Ovary (tissue), 9 donors: Measurements from ENCODE around the gene SIGLEC6. TPM values are rescaled to one million over a fixed set of nuclear protein-coding genes. Genes with fewer than 3 reads are reported as not detected.

Experiments used
- DNase-seq, 5 donors: peaks; one replicate each; pipeline ENCODE4 v3.0.0-alpha.2; 2019 to 2020
- H3K27ac ChIP-seq, 2 donors: fragments of 200-600 bp; one replicate each; pipeline versions ENCODE4 v1.5.1 to v1.8.0; 2019 to 2022
- H3K27me3 ChIP-seq: fragments of 200-600 bp; one replicate; pipeline ENCODE4 v1.8.0; 2022
- H3K36me3 ChIP-seq: fragments of 200-600 bp; sonication (generic); one replicate; pipeline ENCODE4 v1.5.1; 2019
- H3K4me1 ChIP-seq: one replicate; pipeline ENCODE4 v1.8.1; 2013; ENCODE audit warnings: mild to moderate bottlenecking, moderate library complexity; ENCODE audit not compliant: insufficient read depth
- H3K4me3 ChIP-seq: fragments of 200-600 bp; sonication (generic); one replicate; pipeline ENCODE4 v1.5.1; 2017
- H3K9me3 ChIP-seq, 2 donors: fragments of 200-600 bp in 1 of 2; sonication (generic) in 1 of 2; one replicate each; pipeline versions ENCODE4 v1.5.1 to v1.8.1; 2013 to 2019; ENCODE audit warnings: mild to moderate bottlenecking in 1 of 2, moderate library complexity in 1 of 2
- CTCF ChIP-seq, 3 donors: fragments of 450-650 bp in 2 of 3; fragments of 200-600 bp in 1 of 3; IDR thresholded peaks; one replicate each; pipeline versions ENCODE4 v1.5.1 to v1.8.0; 2016 to 2022; ENCODE audit warnings: antibody characterized with exemption in 3 of 3, mild to moderate bottlenecking in 1 of 3
- EP300 ChIP-seq: sonication (generic); formaldehyde crosslinking; IDR thresholded peaks from one replicate; pipeline ENCODE4 v1.6.1; 2017; ENCODE audit warnings: antibody characterized with exemption
- POLR2A ChIP-seq: fragments of 450-650 bp; IDR thresholded peaks from one replicate; pipeline ENCODE4 v1.6.1; 2017; ENCODE audit warnings: antibody characterized with exemption, mild to moderate bottlenecking, moderate library complexity
- WGBS, 3 donors: extraction: QIAGEN DNeasy Blood & Tissue Kit in 1 of 3; methylation state at CpG; one replicate each; pipeline versions ENCODE4 v1.1.5 to v1.1.7; 2013 to 2017; 5-methylcytosine and 5-hydroxymethylcytosine counted together
- intact Hi-C, 4 donors: fragments of 100-400 bp; cut with DNase I; formaldehyde crosslinking; loops; one replicate each; pipeline versions ENCODE4 v1.11.0 to v1.15.1; 2022 to 2023
- polyA plus RNA-seq, 2 donors: library from polyadenylated mRNA; stranded (reverse); fragments of 200-250 nt in 1 of 2; fragments of 350-450 nt in 1 of 2; fragmentation: Illumina TruSeq in 1 of 2; extraction: RNeasy Lipid Tissue Mini Kit (QIAGEN cat#74804) in 1 of 2; gene quantifications; one replicate each; pipeline ENCODE4 v1.2.3, GENCODE V29; 2013 to 2014
- total RNA-seq, 7 donors: library from RNA; depleted of rRNA in 2 of 7; stranded (reverse); fragments of >200 nt in 2 of 7; fragmentation: NEBNext Ultra II Directional in 3 of 7; extraction: Animal tissue kit (Norgen Biotek cat#: 25700) in 3 of 7; gene quantifications; one replicate each; pipeline versions ENCODE4 v1.1.0 to v1.2.4, GENCODE V29; 2016 to 2023
- donor health status: DM: no; HTN: no; CAD: no; lungs with moderate emphysema.
- donor health status: DM: no; HTN: no; CAD: no.
- donor health status: Bipolar disorder and iron deficiency.
- donor health status: DM: yes; HTN: yes; CAD: no.
- donor health status: DM: no; HTN: no; CAD: no.
- donor health status: DM: yes; HTN: yes; CAD: no.

Gene SIGLEC6
- total and polyA plus RNA-seq, 9 donors, result 0.19 to 0.67 (median 0.42) TPM; not detected in 5

DNA sequence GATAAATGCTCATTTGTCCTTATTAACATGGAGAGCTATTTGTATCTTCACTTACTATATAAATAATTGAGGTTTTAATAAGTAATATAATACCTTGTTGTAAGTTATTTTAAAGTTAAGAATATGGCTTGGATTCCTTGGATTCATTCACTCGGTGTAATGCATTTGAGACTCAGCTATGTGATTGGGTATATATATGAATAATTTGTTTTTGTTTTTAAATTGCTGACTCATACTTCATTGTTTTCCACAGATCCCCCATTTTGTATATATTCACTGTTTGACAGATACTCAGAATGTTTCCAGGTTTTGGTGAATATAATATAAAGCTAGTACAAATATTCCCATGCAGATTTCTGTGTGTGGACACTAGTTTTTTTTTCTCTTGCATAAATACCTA, 59.9 kb downstream of the SIGLEC6 start:
- no peaks in the 10 kb centered on the region for H3K4me1 ChIP-seq
- H3K9me3 ChIP-seq, result no peaks in the 10 kb centered on the region
- no peaks in the 10 kb centered on the region for H3K36me3 ChIP-seq
- intact Hi-C loops, result loop anchor here in 3 of 4 donors (5.0 to 10.0 kb wide), 3 partner anchors 183 to 313 kb away; no protein-coding TSS in a partner anchor
- WGBS, 3 donors, result 44 to 63% (median 52%) methylated on average over 1 of the region's 1 CpG
- no peak for DNase-seq
- no peak overlapping the region for H3K4me3 ChIP-seq
- no peaks in the 10 kb centered on the region for H3K27me3 ChIP-seq
- no peak overlapping the region for H3K27ac ChIP-seq
- TF ChIP-seq EP300, result no peak
- TF ChIP-seq CTCF (IDR thresholded peaks at IDR 0.05), result no peak
- TF ChIP-seq POLR2A, result no peak

DNA sequence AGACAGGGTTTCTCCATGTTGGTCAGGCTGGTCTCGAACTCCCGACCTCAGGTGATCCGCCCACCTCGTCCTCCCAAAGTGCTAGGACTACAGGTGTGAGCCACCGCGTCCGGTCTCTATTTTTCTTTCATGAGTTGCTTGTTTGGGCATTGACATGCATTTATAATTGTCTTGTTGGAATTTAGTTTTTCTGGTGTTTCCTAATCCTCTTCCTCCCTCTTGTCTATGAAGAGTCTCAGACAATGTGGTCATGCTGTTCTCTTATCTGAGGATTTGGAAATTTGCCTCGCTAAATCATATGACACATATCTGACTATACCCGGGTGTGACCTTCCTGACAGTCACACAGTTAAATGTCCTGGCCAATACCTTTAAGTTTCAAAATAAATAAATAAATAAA, 60.5 kb downstream of the SIGLEC6 start:
- intact Hi-C loops, result loop anchor here in 3 of 4 donors (5.0 to 10.0 kb wide), 3 partner anchors 184 to 314 kb away; no protein-coding TSS in a partner anchor
- H3K36me3 ChIP-seq, result no peaks in the 10 kb centered on the region
- DNase-seq, result no peak
- H3K27ac ChIP-seq, result no peak overlapping the region
- WGBS, 3 donors, result 73 to 80% (median 79%) methylated on average over 9 of the region's 9 CpGs
- no peaks in the 10 kb centered on the region for H3K4me1 ChIP-seq
- H3K4me3 ChIP-seq, result no peak overlapping the region
- TF ChIP-seq POLR2A, result no peak
- no peak for TF ChIP-seq CTCF (IDR thresholded peaks at IDR 0.05)
- TF ChIP-seq EP300, result no peak
- no peaks in the 10 kb centered on the region for H3K9me3 ChIP-seq
- no peaks in the 10 kb centered on the region for H3K27me3 ChIP-seq

DNA sequence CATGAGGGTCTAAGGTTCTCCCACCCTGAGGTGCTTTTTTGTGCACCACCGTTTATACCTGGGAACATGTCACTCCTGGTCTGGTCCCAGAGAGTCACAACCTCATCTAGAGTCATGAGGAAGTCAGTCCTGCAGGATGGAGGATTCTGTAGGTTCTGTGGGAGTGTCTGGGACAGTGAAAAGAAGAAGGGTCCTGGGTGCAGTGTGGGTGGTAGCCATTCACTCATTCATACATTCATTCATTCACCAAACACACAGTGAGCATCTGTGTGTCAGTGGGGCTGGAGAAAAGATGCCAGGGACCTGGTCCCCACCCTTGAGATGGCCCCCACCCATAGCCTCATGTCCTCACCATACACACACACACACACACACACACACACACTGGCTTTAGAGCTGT, 61.8 kb downstream of the SIGLEC6 start:
- 46 to 58% (median 53%) methylated on average over 1 of the region's 1 CpG for WGBS, 3 donors
- no peaks in the 10 kb centered on the region for H3K4me1 ChIP-seq
- TF ChIP-seq POLR2A, result no peak
- TF ChIP-seq EP300, result no peak
- no peak for TF ChIP-seq CTCF (IDR thresholded peaks at IDR 0.05)
- intact Hi-C loops, result loop anchor here (5.0 to 10.0 kb wide), 3 partner anchors 185 to 315 kb away; no protein-coding TSS in a partner anchor
- no peak for DNase-seq
- no peak overlapping the region for H3K27ac ChIP-seq
- H3K36me3 ChIP-seq, result no peaks in the 10 kb centered on the region
- no peaks in the 10 kb centered on the region for H3K27me3 ChIP-seq
- H3K4me3 ChIP-seq, result no peak overlapping the region
- no peaks in the 10 kb centered on the region for H3K9me3 ChIP-seq

DNA sequence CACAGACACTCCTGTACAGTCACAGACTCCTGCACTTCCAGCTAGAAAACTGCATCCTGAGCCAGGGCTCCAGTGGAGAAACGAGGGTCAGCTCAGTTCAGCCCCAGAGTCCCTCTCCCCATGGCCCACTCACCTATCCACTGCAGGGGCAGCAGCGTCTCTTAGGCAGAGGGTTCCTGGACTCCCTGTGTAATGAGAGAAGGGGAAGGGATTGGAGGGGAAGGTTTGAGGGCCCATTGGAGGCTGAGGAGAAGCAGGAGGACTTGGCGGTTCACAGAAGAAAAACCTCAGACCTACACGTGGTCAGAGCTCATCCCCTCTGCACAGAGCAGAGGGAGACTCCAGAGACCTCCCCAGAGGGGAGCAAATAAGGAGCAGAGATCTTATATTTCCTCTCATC, 62.3 kb downstream of the SIGLEC6 start:
- Histone ChIP-seq H3K27me3 (no peaks in the 10 kb centered on the region), H3K4me1 (no peaks in the 10 kb centered on the region), H3K27ac (no peak overlapping the region), H3K4me3 (no peak overlapping the region), H3K36me3 (no peaks in the 10 kb centered on the region), H3K9me3 (no peaks in the 10 kb centered on the region)
- WGBS, 3 donors, result 39 to 46% (median 39%) methylated on average over 4 of the region's 4 CpGs
- DNase-seq, result no peak
- intact Hi-C loops, result loop anchor here in 1 of 4 donors (10.0 kb wide), 1 partner anchor 186 kb away; no protein-coding TSS in a partner anchor
- TF ChIP-seq EP300 (no peak), CTCF (IDR thresholded peaks at IDR 0.05) (no peak), POLR2A (no peak)
